MM.1S (cell line): ENCODE data around the gene EFNA2.

Experiments used
- DNase-seq: peaks from one replicate; pipeline ENCODE4 v3.0.0-alpha.2; 2015
- H2AFZ ChIP-seq: fragments of 300-600 bp; sonication (generic); 2 replicates; pipeline ENCODE4 v1.6.0; 2016; ENCODE audit warnings: antibody characterized with exemption, low read length
- H3F3A ChIP-seq: fragments of 300-600 bp; sonication (generic); 2 replicates; pipeline ENCODE4 v1.6.1; 2016; ENCODE audit warnings: mild to moderate bottlenecking, antibody characterized with exemption, low read length, moderate library complexity, mixed read lengths; ENCODE audit not compliant: insufficient read depth
- H3K27ac ChIP-seq: fragments of 300-600 bp; sonication (generic); 2 replicates; pipeline ENCODE4 v1.5.1; 2016; ENCODE audit warnings: mild to moderate bottlenecking, low read length
- H3K27me3 ChIP-seq: fragments of 300-600 bp; sonication (generic); replicated peaks from 2 replicates; pipeline ENCODE4 v1.6.0; 2016; ENCODE audit warnings: low read length; ENCODE audit not compliant: insufficient read depth
- H3K36me3 ChIP-seq: fragments of 300-600 bp; sonication (generic); replicated peaks from 2 replicates; pipeline ENCODE4 v1.6.1; 2016; ENCODE audit warnings: mild to moderate bottlenecking, low read length, mixed read lengths; ENCODE audit not compliant: insufficient read depth
- H3K4me1 ChIP-seq: fragments of 300-600 bp; sonication (generic); 2 replicates; pipeline ENCODE4 v1.6.1; 2016; ENCODE audit warnings: low read length, mixed read lengths
- H3K4me2 ChIP-seq: fragments of 300-600 bp; sonication (generic); 2 replicates; pipeline ENCODE4 v1.6.0; 2016; ENCODE audit warnings: low read depth, low read length
- H3K4me3 ChIP-seq: fragments of 300-600 bp; sonication (generic); 2 replicates; pipeline ENCODE4 v1.5.1; 2016; ENCODE audit warnings: low read length, mixed read lengths
- H3K79me2 ChIP-seq: fragments of 300-600 bp; sonication (generic); 2 replicates; pipeline ENCODE4 v1.6.1; 2016; ENCODE audit warnings: mixed run types, low read length, mixed read lengths
- H3K9ac ChIP-seq: fragments of 300-600 bp; sonication (generic); 2 replicates; pipeline ENCODE4 v1.6.1; 2016; ENCODE audit warnings: low read length, mixed read lengths
- H3K9me2 ChIP-seq: fragments of 300-600 bp; sonication (generic); replicated peaks from 2 replicates; pipeline ENCODE4 v1.6.1; 2016; ENCODE audit warnings: mild to moderate bottlenecking, low read length, mixed read lengths; ENCODE audit not compliant: insufficient read depth
- H3K9me3 ChIP-seq: fragments of 300-600 bp; sonication (generic); replicated peaks from 2 replicates; pipeline ENCODE4 v1.6.1; 2016; ENCODE audit warnings: mild to moderate bottlenecking, low read length, mixed read lengths; ENCODE audit not compliant: insufficient read depth
- H4K20me1 ChIP-seq: fragments of 300-600 bp; sonication (generic); 2 replicates; pipeline ENCODE4 v1.6.1; 2016; ENCODE audit warnings: mild to moderate bottlenecking, low read length, moderate library complexity, mixed read lengths; ENCODE audit not compliant: insufficient read depth
- EZH2 ChIP-seq: fragments of 300-600 bp; sonication (generic); optimal IDR thresholded peaks from 2 replicates; pipeline ENCODE3; 2017; ENCODE audit warnings: low read depth, mild to moderate bottlenecking, antibody characterized with exemption, low read length, mixed read lengths
- EZH2phosphoT487 ChIP-seq: fragments of 300-600 bp; sonication (generic); IDR thresholded peaks from 2 replicates; pipeline ENCODE4 v1.6.1; 2018; ENCODE audit warnings: antibody characterized with exemption, low read length
- TF ChIP-seq, protein P1 (sequence below): fragments of 300-600 bp; sonication (generic); IDR thresholded peaks from 2 replicates; pipeline ENCODE4 v1.5.1; 2016; ENCODE audit warnings: antibody characterized with exemption, low read length, mixed read lengths

Gene EFNA2

GRCh38 chr19:1277061-1277460, 8.6 kb upstream of the EFNA2 start:
- peaks cover 43% of the 10 kb centered on the region for H3F3A ChIP-seq
- no peak for DNase-seq
- H3K4me2 ChIP-seq = peak overlapping the region; percentile 94
- H3K9me2 ChIP-seq = no peaks in the 10 kb centered on the region
- H3K9ac ChIP-seq = peak overlapping the region; percentile 97; the same call in 1 of the 2 replicates
- no peaks in the 10 kb centered on the region for H3K9me3 ChIP-seq
- peaks cover 55% of the 10 kb centered on the region for H3K79me2 ChIP-seq
- TF ChIP-seq EZH2phosphoT487 = no peak
- TF ChIP-seq EZH2 = no peak
- TF ChIP-seq, protein P1, sequence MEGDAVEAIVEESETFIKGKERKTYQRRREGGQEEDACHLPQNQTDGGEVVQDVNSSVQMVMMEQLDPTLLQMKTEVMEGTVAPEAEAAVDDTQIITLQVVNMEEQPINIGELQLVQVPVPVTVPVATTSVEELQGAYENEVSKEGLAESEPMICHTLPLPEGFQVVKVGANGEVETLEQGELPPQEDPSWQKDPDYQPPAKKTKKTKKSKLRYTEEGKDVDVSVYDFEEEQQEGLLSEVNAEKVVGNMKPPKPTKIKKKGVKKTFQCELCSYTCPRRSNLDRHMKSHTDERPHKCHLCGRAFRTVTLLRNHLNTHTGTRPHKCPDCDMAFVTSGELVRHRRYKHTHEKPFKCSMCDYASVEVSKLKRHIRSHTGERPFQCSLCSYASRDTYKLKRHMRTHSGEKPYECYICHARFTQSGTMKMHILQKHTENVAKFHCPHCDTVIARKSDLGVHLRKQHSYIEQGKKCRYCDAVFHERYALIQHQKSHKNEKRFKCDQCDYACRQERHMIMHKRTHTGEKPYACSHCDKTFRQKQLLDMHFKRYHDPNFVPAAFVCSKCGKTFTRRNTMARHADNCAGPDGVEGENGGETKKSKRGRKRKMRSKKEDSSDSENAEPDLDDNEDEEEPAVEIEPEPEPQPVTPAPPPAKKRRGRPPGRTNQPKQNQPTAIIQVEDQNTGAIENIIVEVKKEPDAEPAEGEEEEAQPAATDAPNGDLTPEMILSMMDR = no peak
- H3K4me1 ChIP-seq = peaks cover 13% of the 10 kb centered on the region
- no peak overlapping the region for H2AFZ ChIP-seq
- no peaks in the 10 kb centered on the region for H4K20me1 ChIP-seq
- H3K27me3 ChIP-seq = no peaks in the 10 kb centered on the region
- H3K27ac ChIP-seq = peak overlapping the region; percentile 97; the same call in 1 of the 2 replicates
- peak overlapping the region; percentile 92; the same call in 1 of the 2 replicates for H3K4me3 ChIP-seq
- H3K36me3 ChIP-seq = peaks cover 24% of the 10 kb centered on the region

DNA sequence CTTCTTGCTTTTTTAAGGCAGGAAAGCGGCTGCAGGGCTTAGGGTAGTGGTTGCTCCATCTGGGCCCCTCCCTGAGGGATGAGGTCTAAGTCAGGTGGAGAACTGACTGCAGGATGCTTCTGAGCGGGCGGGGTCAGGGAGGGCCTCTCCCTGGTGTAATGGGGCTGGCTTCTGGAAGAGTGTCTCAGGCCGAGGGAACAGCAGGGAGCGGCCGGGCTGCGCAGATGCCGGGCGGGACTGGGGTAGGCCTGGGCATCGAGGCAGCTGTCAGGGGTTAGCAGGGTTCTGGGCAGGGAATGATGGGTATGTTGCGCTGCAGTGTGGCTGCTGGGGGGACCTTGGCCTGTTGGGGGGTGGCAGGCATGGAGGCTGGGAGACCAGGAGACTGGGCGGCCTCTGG, 7.6 kb upstream of the EFNA2 start:
- Histone ChIP-seq H3K4me1 (peaks cover 13% of the 10 kb centered on the region), H3K27ac (no peak overlapping the region)

DNA sequence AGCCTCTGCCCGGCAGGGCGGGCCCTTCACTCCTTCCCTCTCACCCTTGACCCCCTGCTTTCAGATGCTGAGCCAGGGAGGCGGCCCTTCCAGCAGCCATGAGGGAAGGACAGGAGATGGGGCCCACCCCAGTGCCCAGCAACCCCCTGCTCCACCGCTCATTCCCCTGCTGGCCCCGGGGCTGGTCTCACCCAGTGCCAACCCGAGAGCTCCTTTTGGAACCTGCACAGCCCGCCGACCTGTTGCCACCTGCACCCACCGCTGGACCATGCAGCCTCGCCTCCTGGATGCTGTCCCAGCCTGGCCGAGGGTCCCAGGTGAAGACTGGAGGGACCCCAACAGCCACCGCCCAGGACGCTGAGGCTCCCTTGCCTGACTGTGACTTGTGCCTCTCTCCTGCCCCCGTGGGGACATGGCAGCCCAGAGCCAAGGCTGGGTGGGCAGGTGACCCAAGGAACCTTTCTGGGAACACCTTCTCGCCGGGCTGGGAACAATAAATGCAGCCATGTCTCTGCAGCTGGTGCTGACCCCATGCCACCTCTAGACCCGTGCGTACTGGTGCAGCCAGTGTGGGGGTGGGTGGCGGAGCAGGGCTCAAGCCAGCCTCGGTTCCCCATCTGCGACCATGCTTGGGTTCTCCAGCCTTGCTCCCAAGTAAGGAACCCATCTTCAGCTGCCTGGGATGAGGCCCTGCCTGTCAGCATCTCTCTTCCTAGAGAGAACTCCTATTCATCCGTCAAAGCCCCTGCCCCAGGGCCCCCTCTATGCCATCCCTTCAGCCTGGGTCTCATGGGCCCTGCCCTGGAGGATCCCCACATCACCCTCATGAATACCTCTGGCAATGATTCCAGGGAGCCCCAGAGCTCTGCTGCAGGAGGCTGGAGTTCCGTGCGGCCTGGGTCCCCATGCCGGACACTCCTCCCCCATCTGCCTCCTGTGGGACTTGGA, 6.7 kb upstream of the EFNA2 start:
- Histone ChIP-seq H3K9me3 (no peaks in the 10 kb centered on the region), H3K9ac (no peak overlapping the region), H4K20me1 (no peaks in the 10 kb centered on the region), H3K4me2 (no peak overlapping the region), H3F3A (peaks cover 24% of the 10 kb centered on the region), H3K79me2 (peaks cover 36% of the 10 kb centered on the region), H3K36me3 (peaks cover 9% of the 10 kb centered on the region), H3K4me1 (peaks cover 13% of the 10 kb centered on the region), H2AFZ (no peak overlapping the region), H3K9me2 (no peaks in the 10 kb centered on the region), H3K4me3 (no peak overlapping the region), H3K27me3 (peaks cover 14% of the 10 kb centered on the region), H3K27ac (no peak overlapping the region)
- no peak for DNase-seq
- TF ChIP-seq, protein P1 = no peak
- no peak for TF ChIP-seq EZH2phosphoT487
- TF ChIP-seq EZH2 = no peak

More for the DNA sequence above, 7.6 kb upstream of the EFNA2 start:
- Histone ChIP-seq H3K4me3 (no peak overlapping the region), H3K79me2 (peaks cover 45% of the 10 kb centered on the region), H3K36me3 (peaks cover 14% of the 10 kb centered on the region), H3F3A (peaks cover 33% of the 10 kb centered on the region), H3K9me2 (no peaks in the 10 kb centered on the region), H3K4me2 (no peak overlapping the region), H3K9ac (no peak overlapping the region), H3K27me3 (peaks cover 4% of the 10 kb centered on the region), H3K9me3 (no peaks in the 10 kb centered on the region), H2AFZ (no peak overlapping the region), H4K20me1 (no peaks in the 10 kb centered on the region)
- no peak for TF ChIP-seq EZH2
- TF ChIP-seq, protein P1 = no peak
- no peak for TF ChIP-seq EZH2phosphoT487
- no peak for DNase-seq
